GM19099 (cell line): Measurements from ENCODE around the gene DGKB.

Experiments
- POLR2A ChIP-seq: IDR thresholded peaks from 3 replicates; pipeline ENCODE4 v1.6.1; 2011; ENCODE audit warnings: low read depth; ENCODE audit not compliant: insufficient read length; ENCODE audit errors: extremely low read depth

The DGKB gene

GRCh38 chr7:14902589-14903067 lies at the start of gene DGKB:
Gene DGKB, minus strand, starts transcription at chr7:14902751.
- no peak for TF ChIP-seq POLR2A

GRCh38 chr7:14950013-14950412 lies 47.5 kb upstream of the DGKB start:
- TF ChIP-seq POLR2A: no peak

- TF ChIP-seq POLR2A: no peak
Observed at GRCh38 chr7:14938181-14938580, 35.6 kb upstream of the DGKB start.

- no peak for TF ChIP-seq POLR2A
Observed at GRCh38 chr7:14937581-14937980, 35.0 kb upstream of the DGKB start.

- TF ChIP-seq POLR2A: no peak
Observed at GRCh38 chr7:14936554-14936953, 34.0 kb upstream of the DGKB start.

- TF ChIP-seq POLR2A: no peak
Observed at GRCh38 chr7:14934839-14935238, 32.3 kb upstream of the DGKB start.

GRCh38 chr7:14931511-14932215 lies 29.1 kb upstream of the DGKB start:
- TF ChIP-seq POLR2A: no peak

- TF ChIP-seq POLR2A: no peak
Observed at GRCh38 chr7:14924398-14924797, 21.8 kb upstream of the DGKB start.

GRCh38 chr7:14911077-14911476 lies 8.5 kb upstream of the DGKB start:
- TF ChIP-seq POLR2A: no peak

GRCh38 chr7:14908697-14909096 lies 6.1 kb upstream of the DGKB start:
- no peak for TF ChIP-seq POLR2A

- TF ChIP-seq POLR2A: no peak
Observed at GRCh38 chr7:14905764-14906163, 3.2 kb upstream of the DGKB start.

GRCh38 chr7:14900051-14900450 lies 2.5 kb downstream of the DGKB start:
- no peak for TF ChIP-seq POLR2A

- no peak for TF ChIP-seq POLR2A
Observed at GRCh38 chr7:14899030-14899429, 3.5 kb downstream of the DGKB start.

GRCh38 chr7:14896461-14896860 lies 6.1 kb downstream of the DGKB start:
- TF ChIP-seq POLR2A: no peak

- TF ChIP-seq POLR2A: no peak
Observed at GRCh38 chr7:14894826-14895225, 7.7 kb downstream of the DGKB start.

- TF ChIP-seq POLR2A: no peak
Observed at GRCh38 chr7:14892961-14893360, 9.6 kb downstream of the DGKB start.

GRCh38 chr7:14891289-14891688 lies 11.3 kb downstream of the DGKB start:
- TF ChIP-seq POLR2A: no peak
